G401.6 (cell line): Measurements from ENCODE around the gene OSBP2.
A peak's percentile ranks its signal among the peaks of the same experiment; 100 is the strongest.
"Not testable (repeated sequence)": the region's sequence is repeated elsewhere in the genome, so short reads cannot be mapped to it uniquely, and the experiment has no call there.

Experiments used
- FAIRE-seq: peaks from 2 replicates; lab custom pipeline; 2012; peaks lifted over from hg19 to GRCh38; lab: Jason Lieb, UNC

The OSBP2 gene

DNA sequence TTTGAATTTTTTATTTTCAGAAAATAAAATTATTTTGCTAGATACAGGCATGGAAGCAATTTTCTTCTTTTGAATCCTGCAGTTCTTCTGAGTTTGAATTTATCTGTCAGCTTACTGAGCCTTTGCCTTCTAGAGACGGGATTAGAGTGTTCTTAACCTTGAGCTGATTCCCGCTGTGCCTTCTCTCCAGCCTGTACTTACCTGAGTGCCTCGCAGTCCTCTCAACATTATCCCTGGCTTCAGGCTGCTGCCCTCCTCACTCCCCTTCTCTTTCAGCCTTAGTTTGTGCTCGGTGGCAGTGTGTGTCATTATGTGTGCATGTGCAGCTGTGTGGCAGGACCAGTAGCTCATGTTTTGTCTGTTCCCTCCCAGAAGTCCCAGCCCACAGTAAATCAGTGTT lies 24.3 kb downstream of the OSBP2 start:
- FAIRE-seq: no peak

DNA sequence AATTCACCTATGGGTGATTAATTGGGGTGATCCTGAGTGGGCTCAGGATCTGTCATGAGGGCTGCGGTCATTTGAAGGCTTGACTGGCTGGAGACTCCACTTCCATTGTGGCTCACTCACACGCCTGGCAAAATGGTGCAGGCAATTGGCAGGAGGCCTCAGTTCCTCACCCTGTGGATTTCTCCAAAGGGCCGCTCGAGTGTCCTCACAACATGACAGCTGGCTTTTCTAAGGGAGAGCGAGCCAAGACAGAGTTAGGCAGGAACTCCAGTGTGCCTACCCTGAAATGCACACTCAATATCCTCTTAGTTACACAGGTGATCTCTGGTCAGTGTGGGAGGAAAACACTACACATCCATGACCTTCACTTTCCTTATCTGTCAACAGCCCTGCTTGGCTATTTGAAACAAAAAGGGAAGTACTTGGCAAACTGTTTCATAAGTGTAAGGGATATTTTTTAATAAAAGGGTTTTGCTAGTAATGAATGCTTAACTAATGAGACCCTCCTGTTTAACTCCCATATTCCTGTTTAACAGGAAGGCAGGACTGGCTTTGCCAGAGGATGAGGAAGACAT lies 25.7 kb downstream of the OSBP2 start:
- no peak for FAIRE-seq

DNA sequence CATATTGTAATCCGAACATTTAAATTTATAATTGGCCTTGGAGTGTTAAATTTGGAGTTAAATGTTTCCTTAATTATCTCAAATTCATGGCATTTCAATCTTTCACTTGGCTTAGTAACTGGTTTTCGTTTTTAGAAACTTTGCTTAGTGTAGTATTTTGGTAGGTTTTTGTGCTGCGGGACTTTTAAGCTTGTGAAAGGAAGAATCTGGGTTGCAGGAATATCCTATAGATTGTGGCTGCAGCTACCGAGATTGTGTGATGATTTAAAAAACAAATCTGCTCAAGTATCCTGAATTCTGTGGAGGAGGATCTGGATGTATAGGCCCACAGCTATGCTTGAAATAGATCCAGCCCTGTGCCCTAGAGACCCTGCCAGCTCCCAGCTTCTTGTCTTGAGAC lies 27.1 kb downstream of the OSBP2 start:
- FAIRE-seq: no peak

DNA sequence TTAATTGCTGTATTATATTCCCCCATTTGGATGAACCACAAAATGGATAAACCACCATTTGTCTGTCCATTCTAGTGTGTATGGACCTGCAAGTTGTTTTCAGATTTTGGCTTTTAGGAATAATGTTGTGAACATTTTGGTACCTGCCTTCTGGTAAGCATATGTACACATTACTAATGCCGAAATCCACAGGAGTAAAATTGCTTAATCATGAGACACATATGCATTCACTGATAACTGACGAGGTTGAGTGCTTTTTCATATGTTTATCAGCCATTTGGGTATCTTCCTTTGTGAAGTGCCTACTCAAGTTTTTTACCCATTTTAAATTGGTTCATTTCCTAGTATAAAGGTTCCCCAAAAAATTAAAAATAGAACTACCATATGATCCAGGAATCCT lies 34.2 kb downstream of the OSBP2 start:
- no peak for FAIRE-seq

DNA sequence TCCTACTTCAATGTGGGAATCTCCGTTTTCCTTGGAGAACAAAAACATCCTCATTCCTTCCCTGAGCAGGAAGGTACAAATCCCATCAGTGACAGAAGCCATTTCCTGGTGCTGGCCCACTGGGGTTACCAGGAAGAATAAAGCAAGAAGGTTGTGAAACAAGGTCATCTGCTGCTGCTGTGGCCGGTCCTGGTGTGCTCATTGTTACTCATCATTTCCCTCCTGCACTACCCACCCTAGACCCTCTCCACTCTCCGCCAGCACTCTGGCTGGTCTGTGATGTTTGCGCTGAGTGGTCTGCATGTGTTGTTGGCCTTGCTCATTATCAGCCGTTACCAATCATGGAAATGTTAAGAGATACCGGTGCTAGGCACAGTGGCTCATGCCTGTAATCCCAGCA lies 37.0 kb downstream of the OSBP2 start:
- no peak for FAIRE-seq

DNA sequence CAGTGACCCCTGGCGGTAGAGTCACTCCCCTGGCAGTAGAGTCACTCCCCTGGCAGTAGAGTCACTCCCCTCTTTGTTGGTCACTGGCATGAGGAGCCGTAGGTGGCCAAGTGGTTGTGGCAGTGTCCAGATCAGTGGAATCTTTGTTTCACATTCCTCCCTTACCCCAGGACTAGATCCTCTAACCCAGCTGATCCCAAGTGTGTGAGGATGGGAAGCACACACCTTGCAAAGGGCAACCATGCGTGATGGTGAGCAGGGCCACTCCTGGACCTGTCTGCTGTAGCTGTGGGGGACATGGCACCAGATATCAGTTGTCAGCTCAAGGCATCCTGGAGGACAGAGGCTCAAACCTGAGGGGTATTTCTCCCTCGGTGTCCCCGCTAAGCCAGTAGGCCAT lies 37.8 kb downstream of the OSBP2 start:
- FAIRE-seq: no peak

DNA sequence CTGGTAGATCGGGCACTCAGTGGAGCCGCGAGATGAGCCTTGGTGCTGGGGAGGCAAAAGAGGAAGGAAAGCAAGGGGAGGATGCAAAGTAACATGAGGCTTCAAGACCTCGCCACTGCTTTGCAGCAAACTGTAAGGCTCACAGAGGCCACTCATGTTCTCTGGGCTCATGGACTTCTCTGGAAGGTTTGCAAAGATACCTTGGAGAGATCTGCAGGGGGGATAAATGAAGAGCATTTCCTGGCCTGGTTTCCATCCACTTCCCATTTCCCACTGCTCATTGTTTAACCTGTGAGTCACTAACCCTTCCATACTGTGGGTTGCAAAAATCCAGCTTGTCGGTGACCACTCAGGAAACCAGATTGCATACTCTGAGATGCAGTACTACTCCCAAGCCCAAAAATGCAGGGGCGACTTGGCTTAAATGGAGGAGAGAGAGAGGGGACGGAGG lies 38.5 kb downstream of the OSBP2 start:
- FAIRE-seq: no peak

DNA sequence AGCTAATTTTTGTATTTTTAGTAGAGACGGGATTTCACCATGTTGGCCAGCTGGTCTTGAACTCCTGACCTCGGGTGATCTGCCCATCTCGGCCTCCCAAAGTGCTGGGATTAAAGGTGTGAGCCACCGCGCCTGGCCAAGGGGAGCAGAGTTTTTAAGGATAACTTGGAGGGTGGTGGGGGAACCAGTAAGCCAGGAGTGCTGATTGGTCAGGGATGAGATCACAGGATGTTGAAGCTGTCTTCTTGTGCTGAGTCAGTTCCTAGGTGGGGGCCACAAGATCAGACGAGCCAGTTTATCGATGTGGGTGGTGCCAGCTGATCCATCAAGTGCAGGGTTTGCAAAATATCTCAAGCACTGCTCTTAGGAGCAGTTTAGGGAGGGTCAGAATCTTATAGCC lies 45.3 kb downstream of the OSBP2 start:
- not testable (repeated sequence) for FAIRE-seq

DNA sequence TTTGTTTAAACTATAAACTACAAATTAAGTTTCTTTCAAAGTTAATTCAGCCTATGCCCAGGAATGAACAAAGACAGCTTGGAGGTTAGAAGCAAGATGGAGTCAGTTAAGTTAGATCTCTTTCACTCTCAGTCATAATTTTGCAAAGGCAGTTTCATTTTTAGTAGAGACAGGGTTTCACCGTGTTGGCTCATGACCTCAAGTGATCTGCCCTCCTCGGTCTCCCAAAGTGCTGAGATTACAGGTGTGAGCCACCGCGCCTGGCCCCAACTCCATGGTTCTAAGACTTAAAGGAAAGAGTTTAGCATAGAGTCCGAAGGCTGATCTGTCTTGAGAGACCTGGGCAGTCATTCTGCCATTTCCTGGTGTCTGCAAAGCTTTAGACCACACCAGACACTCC lies 45.8 kb downstream of the OSBP2 start:
- not testable (repeated sequence) for FAIRE-seq

DNA sequence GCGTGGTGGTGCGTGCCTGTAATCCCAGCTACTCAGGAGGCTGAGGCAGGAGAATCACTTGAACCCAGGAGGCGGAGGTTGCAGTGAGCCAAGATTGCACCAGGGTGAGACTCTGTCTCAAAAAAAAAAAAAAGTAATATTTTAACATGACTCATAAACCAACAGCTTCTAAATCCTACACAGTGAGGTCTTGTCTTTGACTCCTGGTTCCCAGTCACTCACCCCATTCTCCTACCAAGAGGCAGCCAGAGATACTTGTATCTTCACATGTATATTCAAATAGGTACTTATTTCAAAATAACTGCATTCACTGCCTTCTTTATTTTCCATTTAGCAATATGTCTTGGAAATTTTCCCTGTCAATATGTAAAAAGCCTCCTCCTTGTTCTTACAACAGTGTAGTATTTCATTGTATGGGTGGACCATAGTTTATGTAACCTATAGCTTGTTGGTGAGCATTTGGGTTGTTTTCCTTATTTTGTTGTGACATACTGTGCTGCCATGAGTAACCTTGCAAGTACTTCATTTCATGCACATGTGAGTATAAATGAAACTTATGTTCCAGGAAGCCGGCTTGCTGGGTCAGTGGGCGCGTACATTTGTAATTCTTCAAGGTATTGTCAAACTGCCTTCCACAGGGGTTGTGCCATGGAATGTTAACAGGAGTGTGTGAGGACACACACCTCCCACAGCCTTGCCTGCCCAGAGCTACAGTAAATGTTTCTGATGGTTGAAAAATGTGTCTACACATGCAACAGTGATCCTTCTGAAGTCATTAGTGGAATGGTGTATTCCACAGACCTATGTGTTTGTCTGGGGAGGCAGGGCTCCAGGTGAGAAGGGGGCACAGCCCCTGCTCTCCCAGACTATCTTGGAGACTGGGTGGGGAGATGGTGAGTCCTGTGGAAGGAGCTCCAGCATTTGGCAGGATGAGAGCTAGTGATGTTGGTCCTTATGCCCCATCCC lies 47.9 kb downstream of the OSBP2 start:
- FAIRE-seq: no peak

DNA sequence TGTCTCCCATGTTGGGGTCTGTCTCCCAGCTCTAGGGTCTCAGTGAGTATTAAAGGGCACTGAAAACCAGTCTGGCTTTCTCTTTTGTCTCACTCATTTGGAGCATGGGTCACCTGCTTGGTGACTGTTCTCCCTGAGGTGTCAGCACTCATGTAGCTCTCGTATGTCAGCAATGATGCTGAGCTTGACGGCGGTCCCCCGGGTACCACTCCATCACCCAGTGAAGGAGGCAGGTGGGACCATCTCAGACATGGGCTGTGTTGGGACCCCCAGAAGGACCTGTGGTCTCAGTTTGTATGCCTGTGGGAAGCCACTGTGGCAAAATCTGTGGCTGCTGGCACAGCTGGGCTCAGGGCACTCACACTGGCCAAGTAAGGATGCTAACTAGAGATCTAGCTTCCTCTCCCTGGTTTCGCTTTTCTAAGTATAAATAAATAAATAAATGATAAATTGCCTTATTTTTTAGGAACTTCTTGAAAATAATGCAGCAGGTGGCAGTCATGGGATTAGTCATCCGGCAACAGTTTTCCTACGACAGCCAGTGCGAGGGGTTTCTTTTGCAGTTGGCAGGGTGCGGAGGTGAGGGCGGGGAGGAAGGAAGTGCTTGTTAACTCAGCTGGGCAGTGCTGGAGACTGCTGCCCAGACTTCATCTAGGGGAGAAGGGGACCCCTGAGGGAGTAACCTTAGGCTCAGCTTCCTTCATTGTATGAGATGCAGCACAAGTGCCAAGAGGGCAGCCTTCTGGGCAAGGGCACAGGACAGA lies 48.8 kb downstream of the OSBP2 start:
- no peak for FAIRE-seq

DNA sequence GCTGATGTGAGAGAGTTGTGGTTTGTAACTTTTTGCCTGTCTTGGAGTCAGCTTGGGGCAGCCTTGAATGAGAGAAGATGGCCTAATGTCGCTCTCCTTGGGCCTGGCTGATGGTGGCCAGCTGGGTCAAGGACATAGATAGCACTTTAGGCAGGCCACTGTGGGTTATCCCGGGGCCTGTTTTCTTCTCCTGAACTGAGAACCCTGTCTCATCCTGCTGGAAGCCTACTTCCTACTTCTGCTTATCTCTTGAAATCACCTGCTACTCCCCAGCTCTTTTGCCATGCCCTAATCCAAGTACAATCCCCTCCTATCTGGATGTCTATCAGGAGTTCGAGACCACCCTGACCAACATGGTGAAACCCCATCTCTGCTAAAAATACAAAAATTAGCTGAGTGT lies 49.5 kb downstream of the OSBP2 start:
- no peak for FAIRE-seq

DNA sequence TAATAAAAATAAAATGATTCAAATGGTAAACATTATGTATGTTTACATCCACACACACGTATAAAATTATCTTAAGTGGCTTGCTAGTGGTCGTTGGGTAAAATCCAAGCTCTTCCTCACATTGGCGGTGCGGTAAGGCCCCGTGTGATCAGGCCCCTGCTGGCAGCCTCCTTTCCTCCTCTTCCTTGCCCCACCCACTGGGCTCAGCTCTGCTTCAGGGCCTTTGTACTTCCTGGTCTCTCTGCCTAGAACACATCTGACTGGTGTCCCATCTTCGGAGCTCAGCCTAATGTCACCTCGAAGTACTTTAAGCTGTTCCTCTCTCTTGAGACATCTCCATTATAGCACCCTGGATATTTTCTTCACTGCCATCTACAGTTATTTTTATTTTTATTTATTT lies 52.8 kb downstream of the OSBP2 start:
- no peak for FAIRE-seq

DNA sequence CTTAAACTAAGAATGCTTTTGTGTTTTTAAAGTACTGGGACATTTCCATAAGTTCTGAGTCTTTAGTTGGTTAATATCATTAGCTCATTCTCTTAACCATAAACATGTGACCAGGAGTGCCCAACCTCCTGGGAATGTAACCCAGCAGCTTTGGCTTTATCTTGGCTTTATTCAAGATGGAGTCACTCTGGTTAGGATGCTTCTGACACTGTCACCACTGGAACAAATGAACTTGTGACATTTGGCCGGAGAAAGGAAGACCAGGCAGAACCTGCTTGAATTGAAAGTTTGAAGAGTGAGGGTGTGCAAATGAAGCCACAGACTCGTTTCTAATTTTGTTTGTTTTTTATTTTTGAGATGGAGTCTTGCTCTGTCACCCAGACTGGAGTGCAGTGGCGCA lies 54.6 kb downstream of the OSBP2 start:
- no peak for FAIRE-seq

DNA sequence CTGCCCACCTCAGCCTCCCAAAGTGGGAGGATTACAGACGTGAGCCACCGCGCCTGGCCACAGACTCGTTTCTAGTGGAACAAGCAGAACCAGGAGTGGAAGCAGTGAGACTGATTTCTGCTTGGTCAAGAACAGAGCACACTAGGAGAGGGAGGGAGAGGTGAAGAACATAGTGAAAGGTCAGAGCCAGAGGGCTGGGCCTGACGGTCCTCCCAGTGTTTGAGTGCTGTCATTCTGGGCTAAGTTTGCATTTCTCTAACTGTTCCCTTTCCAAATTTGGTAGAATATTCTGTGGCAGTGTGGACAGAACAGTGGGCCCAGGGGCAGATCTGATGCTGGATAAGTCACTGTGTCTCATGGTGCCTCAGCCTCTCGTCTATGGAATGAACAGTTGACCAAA lies 55.2 kb downstream of the OSBP2 start:
- FAIRE-seq: no peak

DNA sequence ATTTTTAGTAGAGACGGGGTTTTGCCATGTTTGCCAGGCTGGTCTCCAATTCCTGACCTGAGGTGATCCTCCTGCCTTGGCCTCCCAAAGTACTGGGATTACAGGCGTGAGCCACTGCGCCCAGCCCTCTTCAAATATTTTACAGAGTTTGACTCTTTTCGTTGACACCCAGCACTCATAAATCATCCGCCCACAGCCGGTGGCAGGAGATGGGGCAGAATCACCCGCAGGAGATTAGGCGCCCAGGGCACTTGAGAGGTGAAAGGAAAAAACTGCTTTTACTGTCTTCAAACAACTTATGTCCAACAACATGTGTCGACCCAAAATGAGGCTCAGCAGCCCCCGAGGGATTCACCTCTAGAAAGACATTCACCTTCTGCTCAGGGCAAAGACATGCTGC lies 56.9 kb downstream of the OSBP2 start:
- FAIRE-seq: no peak

DNA sequence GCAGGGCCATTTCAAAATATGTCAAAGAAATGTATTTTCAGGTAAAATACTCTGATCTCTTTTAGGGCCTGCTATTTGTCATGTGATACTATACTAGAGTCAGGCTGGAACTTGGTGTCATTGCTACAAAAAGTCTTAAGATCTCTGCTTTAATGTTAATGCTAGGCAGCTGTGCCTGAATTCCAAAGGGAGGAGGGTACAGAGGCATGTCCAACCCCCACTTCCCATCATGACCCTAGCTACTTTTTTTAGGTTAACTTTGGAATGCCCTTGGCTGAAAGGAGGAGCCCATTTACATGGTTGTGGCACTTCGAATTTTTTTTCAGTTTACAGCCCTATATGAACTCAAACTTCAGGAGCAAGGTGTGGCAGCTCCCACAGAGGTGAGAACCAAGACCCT lies 58.1 kb downstream of the OSBP2 start:
- no peak for FAIRE-seq

DNA sequence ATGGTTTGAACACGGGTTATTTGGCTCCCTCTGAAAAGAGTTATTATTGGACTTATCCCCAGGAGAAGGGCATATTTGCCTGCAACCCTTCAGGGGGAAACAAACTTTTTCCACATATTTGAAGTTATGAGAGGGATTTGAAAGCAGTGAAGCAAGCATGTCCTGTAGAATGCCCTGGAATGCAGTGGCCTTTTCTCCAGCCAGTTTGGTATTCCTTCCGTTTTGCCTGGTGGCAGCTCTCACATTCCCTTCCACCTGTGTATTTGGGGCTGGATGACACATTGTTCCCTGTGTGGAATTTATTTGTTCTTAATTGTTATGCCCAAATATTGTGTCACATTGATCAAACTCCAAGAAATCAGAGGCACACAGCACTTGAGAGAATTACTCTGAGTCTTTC lies 59.0 kb downstream of the OSBP2 start:
- no peak for FAIRE-seq

DNA sequence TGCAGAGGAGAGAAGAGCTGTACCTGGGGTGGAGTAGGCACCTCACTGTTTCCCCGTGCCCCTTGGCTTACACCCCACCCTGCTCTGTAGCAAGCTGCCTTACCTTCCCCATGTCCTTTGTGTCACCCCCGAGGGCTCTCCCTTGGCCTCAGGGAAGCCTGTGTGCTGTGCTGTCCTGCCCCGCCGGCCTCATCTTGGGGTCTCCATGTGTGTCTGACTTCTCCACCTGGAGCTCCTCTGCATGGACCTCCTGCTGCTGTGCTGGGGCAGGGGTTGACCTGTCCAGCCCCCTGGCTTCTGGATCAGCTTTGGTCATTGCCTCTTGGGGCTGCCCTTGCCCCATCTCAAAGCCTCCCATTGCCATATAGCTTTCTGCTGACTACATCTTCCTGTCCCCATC lies 59.8 kb downstream of the OSBP2 start:
- no peak for FAIRE-seq

DNA sequence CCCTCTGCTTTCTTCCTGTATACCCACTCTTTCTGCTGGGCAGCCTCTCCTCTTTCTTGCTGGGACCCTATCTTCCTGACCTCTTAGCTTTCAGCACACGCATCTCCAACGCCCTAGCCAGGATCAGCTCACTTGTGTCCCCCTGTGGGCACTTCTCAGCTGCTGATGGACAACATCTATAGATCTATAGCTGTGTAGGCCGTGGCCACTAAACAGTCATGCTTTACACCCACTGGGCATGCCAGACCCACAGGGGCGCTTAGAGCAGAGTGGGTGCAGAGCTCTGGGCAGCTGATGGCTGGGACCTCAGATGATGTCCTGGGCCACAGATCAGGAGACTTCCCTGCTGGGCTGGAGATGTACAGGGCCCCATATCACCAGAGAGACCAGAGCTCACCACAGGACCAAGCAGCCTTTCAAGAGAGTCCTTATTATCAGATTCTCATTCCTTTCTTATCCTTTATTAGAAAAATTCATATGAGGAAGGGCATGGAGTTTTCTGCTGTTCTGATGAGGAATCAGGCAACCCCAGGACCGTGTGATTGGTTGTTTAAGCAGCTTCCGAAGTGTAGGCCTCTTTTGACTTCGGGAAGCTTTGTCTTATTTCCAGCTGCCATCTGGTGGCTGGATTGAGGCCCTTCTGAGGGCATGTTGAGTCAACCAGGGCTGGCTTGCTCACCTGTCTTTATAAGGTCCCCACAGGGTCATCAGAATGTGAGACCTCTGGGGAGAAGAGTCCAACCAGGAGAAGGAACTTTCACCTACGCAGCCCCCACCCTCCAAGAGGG lies 60.5 kb downstream of the OSBP2 start:
- peak; percentile 92 for FAIRE-seq

DNA sequence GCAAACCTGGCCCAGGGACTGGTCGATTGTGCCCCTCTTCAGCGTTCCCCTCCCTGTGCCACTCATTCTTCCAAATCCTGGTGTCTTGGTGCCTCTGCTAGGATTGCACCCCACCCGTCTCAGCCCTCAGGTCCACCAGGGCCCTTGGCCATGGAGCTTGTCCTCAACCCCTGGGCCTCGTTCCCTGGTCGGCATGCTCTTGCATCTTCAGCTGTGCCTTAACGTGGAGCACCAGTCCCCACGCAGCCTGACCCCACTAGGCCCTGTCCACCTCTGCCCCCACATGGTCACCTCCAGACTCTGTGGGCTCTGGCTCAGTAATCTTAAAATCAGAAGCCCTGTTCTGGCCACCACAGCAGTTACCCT lies 61.1 kb downstream of the OSBP2 start:
- no peak for FAIRE-seq
